Lung (tissue), 4 donors: ENCODE data around the gene OR10H4. TPM values are rescaled to one million over a fixed set of nuclear protein-coding genes. Genes with fewer than 3 reads are reported as not detected.

Source experiments
- polyA plus RNA-seq, 2 donors: library from polyadenylated mRNA; stranded (reverse); fragments of 200-250 nt; gene quantifications; one replicate each; pipeline ENCODE4 v1.2.1, GENCODE V29; 2013
- total RNA-seq, 2 donors: library from RNA; depleted of rRNA in 1 of 2; stranded (reverse); fragments of >200 nt in 1 of 2; gene quantifications; one replicate each; pipeline ENCODE4 v1.2.1, GENCODE V29; 2014 to 2021
- donor health status: Bipolar disorder and iron deficiency.
- donor health status: healthy.
- donor health status: DM: yes; HTN: yes; CAD: no.

Gene OR10H4
- total and polyA plus RNA-seq, 4 donors, result not detected

Other genes starting within 250 kb of the OR10H4 start
- gene OR10H2, start 221.0 kb upstream of the OR10H4 start, total RNA-seq, result not detected
- not detected for gene OR10H2, start 221.0 kb upstream of the OR10H4 start, polyA plus RNA-seq
- not detected for gene OR10H3, start 211.0 kb upstream of the OR10H4 start, total RNA-seq
- not detected for gene OR10H3, start 211.0 kb upstream of the OR10H4 start, polyA plus RNA-seq
- gene OR10H5, start 161.3 kb upstream of the OR10H4 start, total RNA-seq, result not detected
- not detected for gene OR10H5, start 161.3 kb upstream of the OR10H4 start, polyA plus RNA-seq
- gene OR10H1, start 133.3 kb upstream of the OR10H4 start, total RNA-seq, result not detected
- gene OR10H1, start 133.3 kb upstream of the OR10H4 start, polyA plus RNA-seq, result not detected
- gene CYP4F2, start 50.9 kb upstream of the OR10H4 start, total RNA-seq, result under 1 TPM in 1 of 2 donors, not detected in 1; 0.43 TPM
- not detected for gene CYP4F2, start 50.9 kb upstream of the OR10H4 start, polyA plus RNA-seq
- under 1 TPM in 1 of 2 donors, not detected in 1; 0.15 TPM for gene CYP4F11, start 14.5 kb upstream of the OR10H4 start, total RNA-seq
- gene CYP4F11, start 14.5 kb upstream of the OR10H4 start, polyA plus RNA-seq, result 1 to 10 TPM in 1 of 2 donors, under 1 TPM in 1; 0.26 to 1.2 TPM
- 100 to 1,000 TPM; 382 to 385 TPM for gene TPM4, start 127.5 kb downstream of the OR10H4 start, total RNA-seq
- 100 to 1,000 TPM; 274 to 438 TPM for gene TPM4, start 127.5 kb downstream of the OR10H4 start, polyA plus RNA-seq
- 10 to 100 TPM; 69.3 to 71.4 TPM for gene RAB8A, start 162.9 kb downstream of the OR10H4 start, total RNA-seq
- 10 to 100 TPM; 32.2 to 51.4 TPM for gene RAB8A, start 162.9 kb downstream of the OR10H4 start, polyA plus RNA-seq
- 1 to 10 TPM; 5.5 to 6.1 TPM for gene HSH2D, start 194.7 kb downstream of the OR10H4 start, total RNA-seq
- gene HSH2D, start 194.7 kb downstream of the OR10H4 start, polyA plus RNA-seq, result 1 to 10 TPM; 6.6 to 9.3 TPM
- not detected for gene CIB3, start 224.5 kb downstream of the OR10H4 start, total RNA-seq
- under 1 TPM in 1 of 2 donors, not detected in 1; 0.07 TPM for gene CIB3, start 224.5 kb downstream of the OR10H4 start, polyA plus RNA-seq
- 10 to 100 TPM; 53.5 to 73.2 TPM for gene FAM32A, start 236.4 kb downstream of the OR10H4 start, total RNA-seq
- gene FAM32A, start 236.4 kb downstream of the OR10H4 start, polyA plus RNA-seq, result 10 to 100 TPM; 64.5 to 81.7 TPM
- gene AP1M1, start 248.9 kb downstream of the OR10H4 start, total RNA-seq, result 10 to 100 TPM; 38.5 to 85.7 TPM
- 10 to 100 TPM; 31.2 to 70.0 TPM for gene AP1M1, start 248.9 kb downstream of the OR10H4 start, polyA plus RNA-seq